HG03558 (cell line): ENCODE data around the gene ISG15.

Source experiments
- ATAC-seq: cut with Tn5 transposase; IDR thresholded peaks from one replicate; pipeline ENCODE4 v1.9.1; 2021; ENCODE audit warnings: moderate number of reproducible peaks; ENCODE audit not compliant: unreplicated experiment; ENCODE audit errors: extremely low read depth

ISG15 gene

DNA sequence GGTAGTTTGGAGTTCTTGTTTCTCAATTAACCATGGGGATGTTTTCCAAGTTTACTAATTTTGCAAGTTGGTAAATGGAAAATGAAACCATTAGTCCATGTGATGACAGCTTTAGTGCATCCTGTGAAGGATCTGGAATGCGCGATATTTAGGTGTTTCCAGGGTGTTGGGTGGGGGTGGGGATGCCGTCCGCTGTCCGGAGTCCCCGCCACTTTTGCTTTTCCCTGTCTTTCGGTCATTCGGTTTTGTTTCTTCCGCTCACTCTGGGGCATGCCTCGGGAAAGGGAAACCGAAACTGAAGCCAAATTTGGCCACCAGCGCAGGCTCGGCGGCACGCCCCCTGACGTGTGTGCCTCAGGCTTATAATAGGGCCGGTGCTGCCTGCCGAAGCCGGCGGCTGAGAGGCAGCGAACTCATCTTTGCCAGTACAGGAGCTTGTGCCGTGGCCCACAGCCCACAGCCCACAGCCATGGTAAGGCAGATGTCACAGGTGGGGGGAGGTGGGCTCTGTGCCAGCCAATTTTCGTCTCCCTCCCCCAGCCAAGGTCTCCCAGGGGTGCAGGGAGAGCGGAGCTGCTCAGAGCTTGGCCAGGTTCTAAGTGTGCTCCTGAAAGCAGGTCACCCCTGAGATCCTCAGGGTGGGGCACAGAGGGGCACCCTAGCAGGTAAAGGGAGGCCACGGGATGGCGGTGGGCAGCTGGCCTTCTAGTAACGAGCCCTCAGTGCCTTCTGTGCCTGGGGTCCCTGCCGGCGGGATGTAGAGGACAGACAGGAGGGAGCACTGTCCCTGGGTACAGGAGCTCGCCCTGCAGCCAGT lies at the start of gene ISG15:
ISG15 (plus strand) TSS at position 393 of the 817 bp plus-strand sequence; CDS start at position 470, 77 bp downstream.
- no peak for ATAC-seq

DNA sequence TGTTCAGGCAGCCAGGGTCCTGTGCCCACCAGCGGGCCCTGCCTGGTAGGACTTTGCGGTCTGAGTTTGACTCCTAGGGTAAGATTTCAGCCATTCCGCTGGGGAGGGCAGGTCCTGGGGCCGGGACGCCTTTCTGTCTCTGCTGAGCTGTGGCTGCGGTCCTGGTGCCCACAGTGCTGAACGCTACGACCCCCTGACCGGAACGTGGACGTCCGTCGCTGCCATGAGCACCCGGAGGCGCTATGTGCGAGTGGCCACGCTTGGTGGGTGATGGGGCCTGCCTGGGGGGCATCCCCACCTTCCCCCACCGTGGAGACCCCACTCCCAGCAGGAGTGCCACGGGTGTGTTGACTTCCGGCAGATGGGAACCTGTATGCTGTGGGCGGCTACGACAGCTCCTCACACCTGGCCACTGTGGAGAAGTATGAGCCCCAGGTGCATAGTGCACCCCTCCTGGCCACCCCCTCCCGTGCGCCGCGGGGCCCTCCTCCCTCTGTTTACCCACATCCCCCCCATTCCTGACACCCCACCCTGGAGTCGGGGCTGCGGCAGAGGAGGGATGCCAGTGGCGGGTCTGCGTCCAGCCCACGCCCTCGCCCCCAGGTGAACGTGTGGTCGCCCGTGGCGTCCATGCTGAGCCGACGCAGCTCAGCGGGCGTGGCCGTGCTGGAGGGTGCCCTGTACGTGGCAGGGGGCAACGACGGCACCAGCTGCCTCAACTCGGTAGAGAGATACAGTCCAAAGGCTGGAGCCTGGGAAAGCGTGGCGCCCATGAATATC lies 49.4 kb upstream of the ISG15 start:
- ATAC-seq, result no peak

DNA sequence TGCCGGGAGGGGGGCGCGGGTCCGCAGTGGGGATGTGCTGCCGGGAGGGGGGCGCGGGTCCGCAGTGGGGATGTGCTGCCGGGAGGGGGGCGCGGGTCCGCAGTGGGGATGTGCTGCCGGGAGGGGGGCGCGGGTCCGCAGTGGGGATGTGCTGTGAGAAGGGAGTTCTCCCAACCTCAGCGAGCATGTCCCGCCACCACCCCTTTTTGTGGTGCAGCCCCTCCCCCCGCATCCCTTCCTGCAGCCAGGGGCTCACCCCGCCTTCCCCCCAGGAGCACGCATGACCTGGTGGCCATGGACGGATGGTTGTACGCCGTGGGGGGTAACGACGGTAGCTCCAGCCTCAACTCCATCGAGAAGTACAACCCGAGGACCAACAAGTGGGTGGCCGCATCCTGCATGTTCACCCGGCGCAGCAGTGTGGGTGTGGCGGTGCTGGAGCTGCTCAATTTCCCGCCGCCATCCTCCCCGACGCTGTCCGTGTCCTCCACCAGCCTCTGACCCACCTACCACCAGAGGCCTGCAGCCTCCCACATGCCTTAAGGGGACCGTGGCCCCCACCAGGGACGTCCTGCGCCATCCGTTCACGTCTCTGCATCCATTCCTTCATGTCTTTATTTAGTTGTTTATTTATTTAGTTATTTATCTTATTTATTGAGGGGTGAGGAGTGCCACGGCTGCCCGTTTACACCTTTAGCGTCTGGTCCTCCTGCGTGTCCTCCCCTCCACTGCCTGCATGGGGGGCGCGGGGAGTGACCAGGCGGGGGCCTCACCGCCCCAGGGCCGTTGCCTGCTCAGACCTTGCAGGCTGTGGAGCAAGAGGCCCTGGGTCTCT lies 48.4 kb upstream of the ISG15 start:
- no peak for ATAC-seq

DNA sequence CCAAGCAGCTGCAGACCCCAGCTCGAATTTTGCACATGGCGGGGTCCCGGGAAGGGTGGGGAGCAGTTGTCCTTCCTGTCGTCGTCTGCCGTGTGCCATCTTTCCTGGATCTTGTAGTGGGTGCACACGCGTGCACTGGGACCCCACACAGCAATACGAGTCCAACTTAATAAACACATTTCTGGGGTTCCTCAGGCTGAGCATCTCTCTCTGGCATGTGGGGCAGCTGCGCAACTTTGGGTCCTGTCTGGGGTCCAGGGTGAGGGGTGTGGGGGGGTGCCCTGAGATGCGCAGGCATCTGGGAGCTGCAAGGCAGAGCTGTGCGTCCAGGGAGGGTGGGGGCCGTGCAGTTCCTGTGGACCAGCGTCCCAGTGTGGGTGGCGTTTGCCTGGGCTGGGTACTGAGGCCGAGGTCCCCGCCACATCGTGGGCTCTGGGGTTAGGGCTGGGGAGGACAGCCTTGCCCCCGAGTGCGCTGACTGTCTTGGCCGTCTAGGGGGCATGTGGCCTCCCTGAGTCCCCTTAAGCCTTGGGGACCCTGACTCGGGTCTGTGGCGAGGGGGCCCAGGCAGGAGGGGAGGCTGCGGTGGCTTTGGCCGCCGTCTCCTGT lies 47.7 kb upstream of the ISG15 start:
- ATAC-seq, result no peak

DNA sequence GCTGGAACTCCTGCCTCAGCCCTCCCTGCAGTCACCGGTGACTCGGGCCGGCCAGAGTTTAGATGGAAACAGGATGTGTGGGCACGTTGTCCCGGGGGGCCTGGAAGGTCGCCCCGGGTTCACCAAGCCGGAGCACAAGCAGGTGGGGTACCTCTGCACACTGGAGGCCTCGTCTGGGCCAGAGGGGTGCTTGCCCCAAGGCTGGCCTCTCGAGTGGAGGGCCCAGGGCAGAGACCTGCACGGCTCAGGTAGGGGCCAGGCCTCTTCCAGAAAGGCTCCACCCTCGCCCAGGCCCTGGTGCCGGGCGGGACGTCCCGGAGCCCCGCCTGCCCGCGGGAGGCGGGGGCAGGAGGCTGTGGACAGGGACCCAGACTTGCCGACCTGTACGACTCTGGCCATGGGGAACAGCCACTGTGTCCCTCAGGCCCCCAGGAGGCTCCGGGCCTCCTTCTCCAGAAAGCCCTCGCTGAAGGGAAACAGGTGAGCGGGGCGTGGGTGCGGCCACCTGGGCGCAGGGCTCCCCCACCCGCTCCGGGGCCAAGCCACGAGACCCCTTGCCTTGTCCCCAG lies 47.1 kb upstream of the ISG15 start, which contains the start of gene PLEKHN1:
PLEKHN1 (plus strand) TSS at position 348 of the 569 bp plus-strand sequence; CDS start at position 398, 50 bp downstream.
- ATAC-seq, result no peak

DNA sequence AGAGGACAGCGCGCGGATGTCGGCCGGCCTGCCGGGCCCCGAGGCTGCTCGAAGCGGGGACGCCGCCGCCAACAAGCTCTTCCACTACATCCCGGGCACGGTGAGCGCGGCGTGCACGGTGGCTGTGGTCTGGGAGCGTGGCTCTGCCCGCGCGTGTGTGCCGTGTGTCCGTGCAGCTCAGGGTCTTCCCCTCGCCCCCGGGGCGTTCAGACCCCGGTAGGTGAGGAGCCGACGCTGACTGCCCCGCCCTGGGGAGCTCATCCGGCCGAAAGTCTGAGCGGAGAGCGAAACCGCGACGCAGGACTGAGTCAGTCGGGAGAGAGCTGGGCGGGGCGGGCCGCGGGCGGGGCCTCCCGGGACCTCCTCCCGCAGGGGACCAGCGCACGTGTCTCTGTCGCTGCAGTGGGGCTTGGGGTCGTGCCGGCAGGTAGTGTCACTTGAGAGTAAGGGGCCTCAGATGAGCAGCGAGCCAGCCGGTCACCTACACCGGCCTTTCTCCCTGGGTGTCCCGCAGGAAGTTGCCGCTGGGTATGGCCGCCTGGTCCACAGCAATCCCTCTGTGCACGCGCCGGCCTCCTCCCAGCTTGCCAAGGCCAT lies 46.5 kb upstream of the ISG15 start:
- no peak for ATAC-seq

DNA sequence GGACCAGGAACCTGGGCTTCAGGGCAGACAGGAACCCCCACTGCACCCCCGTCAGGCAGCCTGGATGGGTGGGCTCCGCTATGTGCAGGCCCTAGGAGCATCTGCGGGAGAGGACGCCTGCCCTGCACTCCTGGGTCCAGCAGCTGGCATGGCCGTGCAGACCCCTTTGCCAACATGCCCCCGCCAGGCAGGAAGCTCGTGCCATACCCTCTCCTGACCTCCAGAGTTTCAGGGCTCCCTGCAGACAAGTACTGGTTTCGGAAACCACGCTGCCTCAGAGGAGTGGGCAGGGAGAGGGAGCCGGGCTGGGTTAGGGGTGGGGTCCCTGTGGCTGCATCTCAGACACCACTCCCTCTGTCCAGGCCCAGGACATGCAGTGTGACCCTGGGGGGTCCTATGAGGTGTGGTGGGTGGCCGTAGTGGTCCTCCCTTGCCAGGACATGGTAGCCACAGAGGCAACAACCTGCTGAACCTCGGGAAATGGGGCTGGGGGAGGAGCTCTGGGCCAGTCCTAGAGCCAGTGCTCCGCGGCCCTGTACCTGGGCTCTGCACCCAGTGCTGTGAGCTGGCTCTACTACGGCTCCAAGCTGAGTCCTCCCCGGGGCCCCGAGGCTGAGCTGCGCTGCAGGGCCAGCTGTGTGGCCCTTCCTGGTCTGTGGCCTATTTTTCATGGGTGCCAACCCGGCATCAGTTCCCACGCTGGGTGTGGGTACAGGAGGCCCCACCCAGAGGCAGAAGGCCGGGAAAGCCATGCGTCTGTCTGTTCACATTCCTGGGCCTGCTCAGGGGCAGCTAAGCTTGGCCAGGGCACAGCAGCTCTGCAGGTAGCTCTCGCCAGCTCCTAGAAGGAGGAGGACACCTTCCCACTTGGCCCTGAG lies 45.6 kb upstream of the ISG15 start:
- ATAC-seq, result no peak

DNA sequence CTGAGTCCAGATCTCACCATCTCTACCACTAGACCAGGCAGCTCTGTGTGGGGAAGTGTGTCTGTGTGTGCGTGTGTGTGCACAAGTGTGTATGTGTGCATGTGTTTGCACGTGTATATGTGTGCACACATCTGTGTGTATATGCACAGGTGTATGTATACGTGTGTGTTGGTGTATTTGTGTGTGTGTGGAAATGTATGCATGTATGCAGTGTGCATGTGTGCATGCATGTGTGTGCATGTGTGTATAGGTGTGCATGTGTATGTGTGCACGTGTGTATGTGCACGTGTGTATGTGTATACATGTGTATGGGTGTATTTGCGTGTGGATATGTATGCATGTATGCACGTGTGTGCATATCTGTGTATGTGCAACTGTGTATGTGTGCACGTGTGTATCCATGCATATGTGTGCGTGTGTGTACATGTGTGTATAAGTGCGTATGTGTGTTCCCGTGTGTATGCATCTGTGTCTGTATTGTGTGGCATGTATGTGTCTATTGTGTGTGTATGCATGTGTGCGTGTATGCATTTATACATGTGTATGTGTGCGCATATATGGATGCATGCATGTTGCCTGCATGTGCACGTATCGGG lies 43.9 kb upstream of the ISG15 start:
- no peak for ATAC-seq

DNA sequence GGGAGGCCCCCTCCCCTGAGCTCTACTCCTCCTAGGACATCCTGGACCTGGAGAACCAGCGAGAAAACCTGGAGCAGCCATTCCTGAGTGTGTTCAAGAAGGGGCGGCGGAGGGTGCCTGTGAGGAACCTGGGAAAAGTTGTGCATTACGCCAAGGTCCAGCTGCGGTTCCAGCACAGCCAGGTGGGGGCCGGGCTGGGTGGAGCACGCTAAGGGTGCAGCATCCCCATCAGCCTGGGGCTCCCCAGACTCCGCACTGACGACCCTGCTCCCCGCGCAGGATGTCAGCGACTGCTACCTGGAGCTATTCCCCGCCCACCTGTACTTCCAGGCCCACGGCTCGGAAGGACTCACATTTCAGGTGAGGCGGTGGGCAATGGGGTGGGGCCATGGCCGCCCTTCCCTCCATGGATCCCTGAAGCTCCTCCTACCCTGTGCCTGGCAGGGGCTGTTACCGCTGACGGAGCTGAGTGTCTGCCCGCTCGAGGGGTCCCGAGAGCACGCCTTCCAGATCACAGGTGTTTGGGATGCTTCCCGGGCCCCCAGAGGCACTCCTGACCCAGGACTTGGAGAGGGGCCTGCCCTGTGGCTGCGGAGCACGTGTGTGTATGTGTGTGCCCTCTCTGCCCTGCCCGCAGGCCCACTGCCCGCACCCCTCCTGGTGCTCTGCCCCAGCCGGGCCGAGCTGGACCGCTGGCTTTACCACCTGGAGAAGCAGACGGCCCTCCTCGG lies 42.9 kb upstream of the ISG15 start:
- ATAC-seq, result no peak

DNA sequence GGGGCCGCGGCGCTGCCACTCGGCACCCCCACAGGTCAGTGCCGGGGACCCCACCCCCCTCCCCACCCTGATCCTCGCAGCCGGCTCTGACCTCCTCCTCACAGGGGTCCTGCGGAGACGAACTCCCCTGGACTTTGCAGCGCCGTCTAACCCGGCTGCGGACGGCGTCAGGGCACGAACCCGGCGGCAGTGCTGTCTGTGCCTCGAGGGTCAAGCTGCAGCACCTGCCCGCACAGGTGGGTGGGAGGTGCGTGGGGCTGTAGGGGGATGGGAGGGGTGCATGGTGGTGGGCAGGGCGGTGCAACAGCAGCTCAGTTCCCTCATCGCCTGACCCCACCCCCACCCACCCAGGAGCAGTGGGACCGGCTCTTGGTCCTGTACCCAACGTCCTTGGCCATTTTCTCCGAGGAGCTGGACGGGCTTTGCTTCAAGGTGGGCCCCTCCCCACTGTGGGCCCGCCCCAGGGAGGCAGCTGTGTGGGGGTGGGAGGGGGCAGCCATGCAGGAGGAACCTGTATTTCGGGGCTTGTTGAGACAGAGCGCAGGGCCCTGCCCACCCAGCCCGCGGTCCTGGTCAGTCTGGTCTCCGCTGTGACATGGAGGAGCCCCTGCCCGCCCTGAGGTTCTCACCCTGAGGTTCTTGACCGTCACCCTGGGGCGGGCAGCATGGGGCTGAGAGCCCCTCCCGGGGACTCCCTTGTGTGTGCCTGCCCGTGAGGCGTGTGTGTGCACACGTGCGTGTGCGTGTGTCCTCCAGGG lies 42.1 kb upstream of the ISG15 start:
- no peak for ATAC-seq

DNA sequence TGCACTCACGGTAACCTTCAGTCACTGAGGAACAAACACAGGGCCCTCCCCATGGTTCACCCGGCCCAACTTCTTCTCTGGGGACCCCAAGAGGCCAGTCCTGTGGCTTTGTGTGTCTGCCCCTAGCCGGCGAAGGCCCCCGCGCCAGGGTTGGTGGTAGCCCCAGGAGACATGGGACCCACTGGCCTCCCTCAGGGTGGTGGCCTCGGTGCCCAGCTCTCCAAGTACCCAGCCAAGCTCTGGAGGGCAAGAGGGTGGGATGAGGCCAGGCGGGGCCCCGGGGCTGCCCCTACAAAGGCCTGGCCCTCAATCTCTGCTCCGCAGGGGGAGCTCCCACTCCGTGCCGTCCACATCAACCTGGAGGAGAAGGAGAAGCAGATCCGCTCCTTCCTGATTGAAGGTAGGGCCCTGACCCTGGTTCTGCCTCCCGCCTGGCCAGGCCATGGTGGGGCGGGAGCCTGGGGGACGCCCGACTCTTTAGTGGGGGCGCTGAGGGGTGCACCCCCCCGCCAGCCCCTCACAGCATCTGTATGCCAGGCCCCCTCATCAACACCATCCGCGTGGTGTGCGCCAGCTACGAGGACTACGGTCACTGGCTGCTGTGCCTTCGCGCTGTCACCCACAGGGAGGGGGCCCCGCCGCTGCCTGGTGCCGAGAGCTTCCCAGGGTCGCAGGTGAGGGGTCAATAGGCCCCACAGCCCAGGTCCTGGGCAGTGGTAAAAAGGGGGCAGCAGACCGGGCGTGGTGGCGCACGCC lies 41.4 kb upstream of the ISG15 start:
- no peak for ATAC-seq

DNA sequence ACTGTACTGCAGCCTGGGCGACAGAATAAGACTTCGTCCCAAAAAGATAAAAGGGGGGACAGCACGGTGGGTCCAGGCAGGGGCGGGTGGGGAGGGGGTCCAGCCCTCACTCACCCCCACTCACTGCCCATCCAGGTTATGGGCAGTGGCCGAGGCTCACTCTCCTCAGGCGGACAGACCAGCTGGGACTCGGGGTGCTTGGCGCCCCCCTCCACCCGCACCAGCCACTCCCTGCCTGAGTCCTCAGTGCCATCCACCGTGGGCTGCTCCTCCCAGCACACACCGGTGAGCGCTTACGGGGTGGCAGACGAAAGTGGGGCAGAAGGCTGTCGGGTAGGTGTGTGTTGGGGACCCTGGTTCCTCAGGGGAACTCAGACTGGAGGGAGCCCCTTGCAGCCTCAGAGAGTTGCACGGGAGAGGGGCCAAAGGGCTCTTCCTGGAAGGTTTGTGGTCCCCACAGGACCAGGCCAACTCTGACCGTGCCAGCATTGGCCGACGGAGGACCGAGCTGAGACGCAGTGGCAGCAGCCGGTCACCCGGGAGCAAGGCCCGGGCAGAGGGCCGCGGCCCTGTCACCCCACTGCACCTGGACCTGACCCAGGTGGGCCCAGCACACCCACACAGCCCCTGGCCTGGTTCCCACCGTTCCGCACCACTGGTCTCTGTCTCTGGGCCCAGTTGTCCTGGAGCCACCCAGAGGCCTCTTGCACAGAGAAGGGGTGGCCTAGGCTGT lies 40.4 kb upstream of the ISG15 start:
- no peak for ATAC-seq

DNA sequence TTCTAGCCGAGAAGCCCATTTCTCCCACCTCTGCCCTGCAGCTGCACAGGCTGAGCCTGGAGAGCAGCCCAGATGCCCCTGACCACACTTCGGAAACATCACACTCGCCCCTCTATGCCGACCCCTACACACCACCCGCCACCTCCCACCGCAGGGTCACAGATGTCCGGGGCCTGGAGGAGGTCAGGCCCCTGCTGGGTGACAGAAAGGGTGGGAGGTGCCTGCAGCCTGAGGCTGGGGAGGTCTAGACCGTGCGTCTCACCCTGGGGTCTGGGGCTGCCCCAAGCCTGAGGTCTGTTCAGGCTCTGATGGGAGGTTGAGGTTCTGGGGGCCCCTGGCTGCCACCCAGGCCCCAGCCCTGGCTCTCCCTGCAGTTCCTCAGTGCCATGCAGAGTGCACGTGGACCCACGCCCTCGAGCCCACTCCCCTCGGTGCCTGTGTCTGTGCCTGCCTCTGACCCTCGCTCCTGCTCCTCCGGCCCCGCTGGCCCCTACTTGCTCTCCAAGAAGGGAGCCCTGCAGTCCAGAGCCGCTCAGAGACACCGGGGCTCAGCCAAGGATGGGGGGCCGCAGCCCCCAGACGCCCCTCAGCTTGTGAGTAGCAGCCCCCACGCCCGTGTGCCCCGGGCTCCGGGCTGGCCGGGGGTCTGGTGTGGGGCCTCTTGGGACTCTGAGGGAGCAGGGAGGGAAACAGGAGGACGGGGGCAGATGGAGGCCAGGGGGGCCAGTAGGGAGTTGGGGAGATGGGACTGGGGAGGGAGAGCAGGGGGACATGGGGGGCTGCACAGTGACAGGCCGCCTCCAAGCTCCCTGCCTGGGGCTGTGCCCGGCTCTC lies 39.6 kb upstream of the ISG15 start:
- no peak for ATAC-seq

DNA sequence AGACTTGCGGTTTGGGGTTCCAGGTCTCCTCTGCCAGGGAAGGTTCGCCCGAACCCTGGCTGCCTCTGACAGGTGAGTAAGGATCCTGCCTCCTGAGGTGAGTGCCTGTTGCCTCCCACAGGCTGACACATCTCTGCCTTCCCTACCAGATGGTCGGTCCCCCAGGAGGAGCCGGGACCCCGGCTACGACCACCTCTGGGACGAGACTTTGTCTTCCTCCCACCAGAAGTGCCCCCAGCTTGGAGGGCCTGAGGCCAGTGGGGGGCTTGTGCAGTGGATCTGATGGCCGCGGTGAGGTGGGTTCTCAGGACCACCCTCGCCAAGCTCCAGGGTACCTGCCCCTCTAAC lies 39.0 kb upstream of the ISG15 start:
- ATAC-seq, result no peak
